H1 (cell line): ENCODE measurements around the gene CCDC60. TPM values are rescaled to one million over a fixed set of nuclear protein-coding genes. Genes with fewer than 3 reads are reported as not detected.

Experiments
- MAFK ChIP-seq: IDR thresholded peaks from 2 replicates; pipeline ENCODE4 v1.6.1; 2012; ENCODE audit warnings: low read depth, mild to moderate bottlenecking, improper control_type of control experiment, low read length
- RNF2 ChIP-seq: fragments of 200-900, 300-1000 bp; sonication (generic); IDR thresholded peaks from 2 replicates; pipeline ENCODE4 v1.7.1; 2016; ENCODE audit warnings: borderline replicate concordance, low read depth, mild to moderate bottlenecking, antibody characterized with exemption, low read length; ENCODE audit not compliant: poor library complexity, severe bottlenecking; ENCODE audit errors: missing control alignments
- SP2 ChIP-seq: IDR thresholded peaks from 2 replicates; pipeline ENCODE4 v1.6.1; 2012; ENCODE audit warnings: mild to moderate bottlenecking, low read length, inconsistent platforms
- TCF12 ChIP-seq: IDR thresholded peaks from 2 replicates; pipeline ENCODE4 v1.6.1; 2011; ENCODE audit warnings: low read depth, mild to moderate bottlenecking, low read length
- polyA plus RNA-seq, 7 experiments: library from polyadenylated mRNA; depleted of rRNA in 3 of 7; stranded (reverse) in 5 of 7; unstranded in 2 of 7; fragments of >200 nt in 5 of 7; fragments of 200-250 nt in 2 of 7; gene quantifications; 1 replicate in 5 of 7; 2 replicates in 1 of 7; 4 replicates in 1 of 7; pipeline versions ENCODE4 v1.2.1 to v1.2.3, GENCODE V29; 2011 to 2013; ENCODE audit warnings: missing spikeins in 2 of 7, mixed read lengths in 2 of 7
- total RNA-seq: library from RNA; stranded (reverse); fragmentation: NEBNext Ultra II Directional; extraction: Animal tissue kit (Norgen Biotek cat#: 25700); gene quantifications from 2 replicates; pipeline ENCODE4 v1.2.1, GENCODE V29; 2021
- TF ChIP-seq, protein P1 (sequence below): fragments of 300-600 bp; sonication (generic); IDR thresholded peaks from 2 replicates; pipeline ENCODE4 v1.7.1; 2012; ENCODE audit warnings: low read length, moderate library complexity, mild to moderate bottlenecking, inconsistent platforms; ENCODE audit not compliant: insufficient replicate concordance

Gene CCDC60
- total and polyA plus RNA-seq, 2 of the 8 experiments (the other 6 are each of a cell fraction or from before 2014, with no cell fraction given) = 0.05 TPM; not detected in 1

DNA sequence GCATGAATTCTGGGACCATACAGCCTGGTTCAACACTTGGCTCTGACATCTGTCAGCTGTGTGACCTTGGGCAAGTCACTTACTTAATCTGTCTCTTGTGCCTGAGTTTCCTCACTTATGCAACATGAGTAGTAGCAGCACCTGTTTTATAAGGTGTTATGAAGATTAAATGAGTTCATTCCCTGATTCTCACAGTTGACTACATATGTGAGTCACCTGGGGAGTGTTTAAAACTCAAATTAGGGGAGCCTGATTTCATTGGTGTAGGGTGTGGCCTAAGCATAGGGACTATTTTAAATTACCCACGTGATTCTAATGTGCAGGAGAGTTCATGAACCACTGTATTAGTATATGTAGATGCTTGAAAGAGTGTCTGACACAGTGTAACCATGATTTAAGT lies 222.3 kb downstream of the CCDC60 start (continued):
- TF ChIP-seq, protein P1, sequence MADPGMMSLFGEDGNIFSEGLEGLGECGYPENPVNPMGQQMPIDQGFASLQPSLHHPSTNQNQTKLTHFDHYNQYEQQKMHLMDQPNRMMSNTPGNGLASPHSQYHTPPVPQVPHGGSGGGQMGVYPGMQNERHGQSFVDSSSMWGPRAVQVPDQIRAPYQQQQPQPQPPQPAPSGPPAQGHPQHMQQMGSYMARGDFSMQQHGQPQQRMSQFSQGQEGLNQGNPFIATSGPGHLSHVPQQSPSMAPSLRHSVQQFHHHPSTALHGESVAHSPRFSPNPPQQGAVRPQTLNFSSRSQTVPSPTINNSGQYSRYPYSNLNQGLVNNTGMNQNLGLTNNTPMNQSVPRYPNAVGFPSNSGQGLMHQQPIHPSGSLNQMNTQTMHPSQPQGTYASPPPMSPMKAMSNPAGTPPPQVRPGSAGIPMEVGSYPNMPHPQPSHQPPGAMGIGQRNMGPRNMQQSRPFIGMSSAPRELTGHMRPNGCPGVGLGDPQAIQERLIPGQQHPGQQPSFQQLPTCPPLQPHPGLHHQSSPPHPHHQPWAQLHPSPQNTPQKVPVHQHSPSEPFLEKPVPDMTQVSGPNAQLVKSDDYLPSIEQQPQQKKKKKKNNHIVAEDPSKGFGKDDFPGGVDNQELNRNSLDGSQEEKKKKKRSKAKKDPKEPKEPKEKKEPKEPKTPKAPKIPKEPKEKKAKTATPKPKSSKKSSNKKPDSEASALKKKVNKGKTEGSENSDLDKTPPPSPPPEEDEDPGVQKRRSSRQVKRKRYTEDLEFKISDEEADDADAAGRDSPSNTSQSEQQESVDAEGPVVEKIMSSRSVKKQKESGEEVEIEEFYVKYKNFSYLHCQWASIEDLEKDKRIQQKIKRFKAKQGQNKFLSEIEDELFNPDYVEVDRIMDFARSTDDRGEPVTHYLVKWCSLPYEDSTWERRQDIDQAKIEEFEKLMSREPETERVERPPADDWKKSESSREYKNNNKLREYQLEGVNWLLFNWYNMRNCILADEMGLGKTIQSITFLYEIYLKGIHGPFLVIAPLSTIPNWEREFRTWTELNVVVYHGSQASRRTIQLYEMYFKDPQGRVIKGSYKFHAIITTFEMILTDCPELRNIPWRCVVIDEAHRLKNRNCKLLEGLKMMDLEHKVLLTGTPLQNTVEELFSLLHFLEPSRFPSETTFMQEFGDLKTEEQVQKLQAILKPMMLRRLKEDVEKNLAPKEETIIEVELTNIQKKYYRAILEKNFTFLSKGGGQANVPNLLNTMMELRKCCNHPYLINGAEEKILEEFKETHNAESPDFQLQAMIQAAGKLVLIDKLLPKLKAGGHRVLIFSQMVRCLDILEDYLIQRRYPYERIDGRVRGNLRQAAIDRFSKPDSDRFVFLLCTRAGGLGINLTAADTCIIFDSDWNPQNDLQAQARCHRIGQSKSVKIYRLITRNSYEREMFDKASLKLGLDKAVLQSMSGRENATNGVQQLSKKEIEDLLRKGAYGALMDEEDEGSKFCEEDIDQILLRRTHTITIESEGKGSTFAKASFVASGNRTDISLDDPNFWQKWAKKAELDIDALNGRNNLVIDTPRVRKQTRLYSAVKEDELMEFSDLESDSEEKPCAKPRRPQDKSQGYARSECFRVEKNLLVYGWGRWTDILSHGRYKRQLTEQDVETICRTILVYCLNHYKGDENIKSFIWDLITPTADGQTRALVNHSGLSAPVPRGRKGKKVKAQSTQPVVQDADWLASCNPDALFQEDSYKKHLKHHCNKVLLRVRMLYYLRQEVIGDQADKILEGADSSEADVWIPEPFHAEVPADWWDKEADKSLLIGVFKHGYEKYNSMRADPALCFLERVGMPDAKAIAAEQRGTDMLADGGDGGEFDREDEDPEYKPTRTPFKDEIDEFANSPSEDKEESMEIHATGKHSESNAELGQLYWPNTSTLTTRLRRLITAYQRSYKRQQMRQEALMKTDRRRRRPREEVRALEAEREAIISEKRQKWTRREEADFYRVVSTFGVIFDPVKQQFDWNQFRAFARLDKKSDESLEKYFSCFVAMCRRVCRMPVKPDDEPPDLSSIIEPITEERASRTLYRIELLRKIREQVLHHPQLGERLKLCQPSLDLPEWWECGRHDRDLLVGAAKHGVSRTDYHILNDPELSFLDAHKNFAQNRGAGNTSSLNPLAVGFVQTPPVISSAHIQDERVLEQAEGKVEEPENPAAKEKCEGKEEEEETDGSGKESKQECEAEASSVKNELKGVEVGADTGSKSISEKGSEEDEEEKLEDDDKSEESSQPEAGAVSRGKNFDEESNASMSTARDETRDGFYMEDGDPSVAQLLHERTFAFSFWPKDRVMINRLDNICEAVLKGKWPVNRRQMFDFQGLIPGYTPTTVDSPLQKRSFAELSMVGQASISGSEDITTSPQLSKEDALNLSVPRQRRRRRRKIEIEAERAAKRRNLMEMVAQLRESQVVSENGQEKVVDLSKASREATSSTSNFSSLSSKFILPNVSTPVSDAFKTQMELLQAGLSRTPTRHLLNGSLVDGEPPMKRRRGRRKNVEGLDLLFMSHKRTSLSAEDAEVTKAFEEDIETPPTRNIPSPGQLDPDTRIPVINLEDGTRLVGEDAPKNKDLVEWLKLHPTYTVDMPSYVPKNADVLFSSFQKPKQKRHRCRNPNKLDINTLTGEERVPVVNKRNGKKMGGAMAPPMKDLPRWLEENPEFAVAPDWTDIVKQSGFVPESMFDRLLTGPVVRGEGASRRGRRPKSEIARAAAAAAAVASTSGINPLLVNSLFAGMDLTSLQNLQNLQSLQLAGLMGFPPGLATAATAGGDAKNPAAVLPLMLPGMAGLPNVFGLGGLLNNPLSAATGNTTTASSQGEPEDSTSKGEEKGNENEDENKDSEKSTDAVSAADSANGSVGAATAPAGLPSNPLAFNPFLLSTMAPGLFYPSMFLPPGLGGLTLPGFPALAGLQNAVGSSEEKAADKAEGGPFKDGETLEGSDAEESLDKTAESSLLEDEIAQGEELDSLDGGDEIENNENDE = no peak
- no peak for TF ChIP-seq RNF2
- no peak for TF ChIP-seq TCF12
- no peak for TF ChIP-seq SP2
- no peak for TF ChIP-seq MAFK
